ENCODE data around the gene TMEM171.

TMEM171 gene

DNA sequence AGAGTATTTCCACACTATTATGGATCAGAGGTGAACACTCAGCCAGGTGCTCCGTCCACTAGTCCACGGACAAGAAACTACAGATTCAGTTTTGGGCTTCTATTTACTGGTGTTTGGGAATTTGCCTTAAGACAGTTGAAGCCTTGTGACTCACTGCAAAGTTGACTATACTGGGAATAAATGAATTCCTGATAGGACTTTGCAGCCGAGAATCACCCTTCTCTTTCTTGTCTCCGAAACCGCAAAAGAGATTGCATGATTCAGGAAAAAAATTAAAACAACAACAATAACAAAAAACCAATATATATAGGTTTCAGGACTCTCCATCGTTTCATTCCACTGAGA, 716 bp downstream of the TMEM171 start:
- DNase-seq (ENCODE audit: low spot score) = no peak

DNA sequence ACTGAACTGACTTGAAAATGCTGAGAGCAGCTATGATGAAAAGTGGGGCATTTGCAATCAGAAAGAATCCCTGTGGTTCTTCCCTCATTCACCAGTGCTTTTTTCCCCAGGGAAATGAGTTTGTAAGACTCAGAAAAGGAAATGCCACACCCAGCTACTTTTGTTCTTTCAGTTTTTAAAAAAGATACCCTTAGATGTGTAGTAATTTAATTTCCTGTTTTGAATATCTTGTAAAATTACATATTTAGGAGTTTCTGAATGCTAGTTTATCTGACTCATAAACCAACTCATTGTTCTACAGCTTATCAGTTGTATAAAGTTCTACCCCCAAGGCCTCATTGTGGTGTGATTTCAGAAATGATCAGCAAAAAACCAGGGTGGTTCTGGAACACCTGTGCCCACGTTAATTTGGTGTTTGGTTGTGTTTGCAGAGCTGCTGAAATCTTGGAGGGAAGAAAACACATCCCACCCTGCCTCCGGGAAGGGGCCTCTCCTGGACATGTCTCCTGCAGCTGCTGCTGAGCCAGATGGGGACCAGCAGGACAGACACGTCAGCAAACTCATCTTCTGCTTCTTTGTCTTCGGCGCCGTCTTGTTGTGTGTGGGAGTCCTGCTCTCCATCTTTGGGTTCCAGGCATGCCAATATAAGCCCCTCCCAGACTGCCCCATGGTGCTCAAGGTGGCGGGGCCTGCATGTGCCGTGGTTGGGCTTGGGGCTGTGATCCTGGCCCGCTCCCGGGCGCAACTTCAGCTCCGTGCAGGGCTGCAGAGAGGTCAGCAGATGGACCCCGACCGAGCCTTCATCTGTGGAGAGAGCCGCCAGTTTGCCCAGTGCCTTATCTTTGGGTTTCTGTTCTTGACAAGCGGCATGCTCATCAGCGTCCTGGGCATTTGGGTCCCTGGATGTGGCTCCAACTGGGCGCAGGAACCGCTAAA, 2.8 kb downstream of the TMEM171 start:
- peak; percentile 45 for DNase-seq (ENCODE audit: low spot score)

- DNase-seq (ENCODE audit: low spot score) = no peak
These were observed 4.9 kb downstream of the TMEM171 start for GRCh38 chr5:73125289-73125688.

DNA sequence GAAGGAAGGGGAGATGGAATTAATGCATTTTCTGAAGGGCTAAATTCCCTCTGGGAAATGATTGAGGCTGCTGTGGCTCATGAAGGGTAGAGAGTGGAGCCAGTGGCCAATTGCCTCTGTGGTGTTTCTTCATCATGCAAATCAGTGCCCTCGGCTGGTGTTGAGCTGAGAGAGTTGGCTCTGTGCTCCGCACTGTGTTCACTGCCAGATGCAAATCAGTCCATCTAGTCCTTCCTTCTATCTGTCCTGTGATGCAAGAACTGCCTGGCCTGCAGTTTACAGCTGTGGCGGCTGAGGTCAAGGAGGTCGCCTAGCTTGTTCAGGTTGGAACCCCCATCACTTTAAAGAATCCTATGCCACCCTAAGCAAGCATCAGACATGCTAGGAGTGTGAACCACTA, 6.0 kb downstream of the TMEM171 start:
- no peak for DNase-seq (ENCODE audit: low spot score)

- no peak for DNase-seq (ENCODE audit: low spot score)
These were observed 6.6 kb downstream of the TMEM171 start for GRCh38 chr5:73126957-73127356.

DNA sequence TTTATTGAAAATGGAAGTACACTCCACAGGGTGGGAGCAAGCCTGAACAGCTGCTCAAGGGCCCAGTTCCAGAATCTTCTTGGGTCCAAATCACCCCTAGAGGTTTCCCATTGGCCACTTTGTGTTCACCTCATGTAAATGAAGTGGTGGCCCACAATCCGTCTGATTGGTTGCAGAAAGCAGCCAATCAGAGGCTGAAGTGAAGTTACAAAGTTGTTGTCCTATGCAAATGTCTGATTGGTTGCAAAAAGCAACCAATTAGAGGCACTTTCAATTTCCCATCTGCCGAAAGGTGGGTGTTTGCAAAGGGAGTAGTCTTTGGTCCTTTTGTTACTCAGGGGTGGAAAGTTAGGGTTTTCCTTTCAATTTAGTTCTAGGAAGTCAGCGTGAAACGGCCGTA, 8.8 kb downstream of the TMEM171 start:
- DNase-seq (ENCODE audit: low spot score) = peak; percentile 7

- no peak for DNase-seq (ENCODE audit: low spot score)
These were observed 10.4 kb downstream of the TMEM171 start for GRCh38 chr5:73130811-73131210.

GRCh38 chr5:73131711-73132425, 11.5 kb downstream of the TMEM171 start:
- no peak for DNase-seq (ENCODE audit: low spot score)

DNA sequence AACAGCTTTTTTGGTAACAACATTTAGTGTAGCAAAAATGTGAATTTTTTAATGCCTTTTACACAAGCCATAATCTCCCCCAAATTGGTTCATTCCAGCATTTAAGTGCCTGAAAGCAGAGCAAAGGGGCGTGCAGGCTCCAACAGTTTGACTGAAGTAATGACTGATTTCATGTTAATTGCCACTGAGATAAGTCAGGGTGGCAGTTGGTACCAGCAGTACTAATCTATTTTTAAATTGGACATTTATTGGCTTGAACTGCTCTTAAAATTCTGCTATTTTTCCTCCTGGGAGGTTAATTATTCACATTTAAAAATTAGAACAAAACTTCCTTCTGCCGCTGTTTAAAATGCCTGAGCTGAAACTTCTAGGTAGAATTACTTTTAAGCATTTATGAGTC, 12.4 kb downstream of the TMEM171 start:
- no peak for DNase-seq (ENCODE audit: low spot score)

DNA sequence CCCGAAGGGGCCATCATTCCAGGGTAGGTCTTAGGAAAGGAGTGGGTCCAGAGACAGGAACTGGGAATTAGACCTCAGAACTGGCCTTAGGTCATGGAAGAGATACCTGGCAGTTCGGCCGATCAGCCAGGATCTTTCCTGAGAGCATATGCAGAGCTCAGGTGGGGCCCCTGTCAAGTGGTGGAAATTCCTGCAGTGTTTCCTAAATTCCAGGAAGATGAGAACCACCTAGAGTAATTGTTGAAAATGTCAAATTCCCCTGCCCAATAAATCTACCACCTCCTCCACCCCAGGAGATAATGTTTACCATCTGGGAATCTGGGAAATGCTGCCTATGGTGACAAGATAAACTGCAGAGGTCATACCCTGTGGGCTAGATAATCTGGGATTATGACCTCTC, 14.6 kb downstream of the TMEM171 start:
- peak; percentile 30 for DNase-seq (ENCODE audit: low spot score)

- DNase-seq (ENCODE audit: low spot score) = peak; percentile 49
These were observed 15.2 kb downstream of the TMEM171 start for GRCh38 chr5:73135429-73136054.

DNA sequence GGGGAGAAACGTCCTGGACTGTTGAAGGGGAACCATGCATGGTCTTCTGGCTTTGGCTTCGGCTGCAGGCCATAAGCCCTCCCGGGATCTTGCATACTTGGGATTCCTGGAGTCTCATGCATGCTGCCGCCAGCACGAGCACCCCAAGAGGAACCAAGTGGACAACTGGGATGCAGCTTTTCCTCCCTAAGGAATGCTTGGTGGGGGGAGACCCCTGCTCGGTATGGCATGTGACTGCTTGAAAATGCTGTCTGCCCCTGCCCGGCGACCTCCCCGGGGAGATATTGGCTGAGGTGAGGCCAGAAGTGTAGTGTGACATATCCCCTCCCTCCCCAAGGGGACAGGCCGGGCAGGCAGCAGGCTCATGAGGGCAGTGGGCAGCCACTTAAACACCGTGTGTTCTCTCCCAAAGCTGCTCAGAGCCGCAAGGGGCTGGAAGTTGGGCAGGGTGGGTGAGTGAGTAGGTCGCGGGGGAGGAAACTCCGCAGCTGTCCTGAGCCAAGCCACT, 15.7 kb downstream of the TMEM171 start:
- peak; percentile 49 for DNase-seq (ENCODE audit: low spot score)

GRCh38 chr5:73137563-73138530, 17.5 kb downstream of the TMEM171 start:
- DNase-seq (ENCODE audit: low spot score) = no peak

DNA sequence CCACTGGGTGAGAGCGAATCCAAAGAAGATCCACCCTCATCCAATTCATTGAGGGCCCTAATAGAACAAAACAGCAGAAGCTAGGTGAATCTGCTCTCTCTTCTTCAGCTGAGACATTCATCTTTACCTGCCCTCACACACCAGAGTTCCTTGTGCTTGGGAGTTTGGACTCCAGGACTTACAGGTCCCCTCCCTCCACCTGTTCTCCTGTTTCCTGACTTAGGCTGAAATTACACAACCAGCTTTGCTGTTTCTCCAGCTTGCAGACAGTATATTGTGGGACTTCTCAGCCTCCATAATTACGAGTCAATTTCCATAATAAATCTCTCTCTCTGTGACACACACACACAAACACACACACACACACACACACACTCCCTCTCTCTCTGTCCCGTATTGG, 19.1 kb downstream of the TMEM171 start:
- no peak for DNase-seq (ENCODE audit: low spot score)

DNA sequence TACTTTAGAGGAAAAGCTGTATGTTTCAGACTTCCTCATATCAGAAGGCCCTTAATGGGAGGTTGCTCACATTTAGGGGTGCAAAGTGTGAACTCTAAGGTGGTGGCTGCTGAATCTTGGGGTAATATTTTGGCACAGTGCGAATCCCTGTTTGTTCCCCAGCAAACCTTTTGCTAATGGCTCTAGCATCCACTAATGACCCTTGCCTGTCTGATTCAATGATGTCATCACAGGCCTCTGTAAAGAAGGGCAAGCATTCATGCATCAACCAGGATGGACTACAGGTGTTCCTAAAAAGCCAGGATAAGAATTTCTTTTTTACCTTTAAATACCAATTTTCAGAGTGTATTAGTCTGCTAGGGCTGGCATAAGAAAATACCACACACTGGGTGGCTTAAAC, 20.4 kb downstream of the TMEM171 start:
- no peak for DNase-seq (ENCODE audit: low spot score)

GRCh38 chr5:73142035-73142434, 21.7 kb downstream of the TMEM171 start:
- no peak for DNase-seq (ENCODE audit: low spot score)

DNA sequence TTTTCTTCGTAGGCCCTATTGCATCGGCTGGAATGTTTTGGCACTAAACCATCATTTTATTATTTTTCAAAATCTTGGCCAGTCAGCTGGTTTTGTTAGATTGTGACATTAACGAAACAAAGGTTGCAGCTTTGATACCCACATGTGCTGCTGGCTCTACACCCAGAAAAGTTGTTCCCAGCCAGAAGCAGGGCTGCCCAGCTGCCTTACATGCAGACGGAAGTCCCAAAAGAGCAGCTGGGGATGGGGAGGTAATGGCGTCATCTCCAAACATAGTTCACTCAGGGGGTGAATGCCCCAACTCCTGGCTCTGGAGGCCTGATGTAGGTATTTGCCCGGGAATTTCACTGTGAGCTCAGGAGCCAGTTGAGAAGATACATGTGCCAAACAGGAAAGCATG, 23.3 kb downstream of the TMEM171 start:
- DNase-seq (ENCODE audit: low spot score) = no peak

DNA sequence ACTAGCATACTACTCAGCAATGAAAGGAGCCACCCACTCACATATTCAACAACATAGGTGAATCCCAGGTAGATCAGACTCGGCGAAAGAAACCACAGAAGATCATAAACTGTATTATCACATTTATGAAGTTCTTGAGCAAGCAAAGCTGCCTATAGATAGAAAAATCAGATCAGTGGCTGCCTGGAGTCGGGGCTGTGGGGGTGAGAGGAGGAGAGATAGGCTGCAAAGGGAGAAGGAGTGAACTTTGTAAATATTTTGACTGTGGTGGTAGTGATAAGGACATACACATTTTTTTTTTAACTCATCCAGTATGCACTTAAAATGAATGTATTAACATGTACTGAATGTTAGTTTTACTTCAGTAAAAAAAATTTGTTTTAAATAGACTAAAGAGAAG, 29.2 kb downstream of the TMEM171 start:
- no peak for DNase-seq (ENCODE audit: low spot score)

DNA sequence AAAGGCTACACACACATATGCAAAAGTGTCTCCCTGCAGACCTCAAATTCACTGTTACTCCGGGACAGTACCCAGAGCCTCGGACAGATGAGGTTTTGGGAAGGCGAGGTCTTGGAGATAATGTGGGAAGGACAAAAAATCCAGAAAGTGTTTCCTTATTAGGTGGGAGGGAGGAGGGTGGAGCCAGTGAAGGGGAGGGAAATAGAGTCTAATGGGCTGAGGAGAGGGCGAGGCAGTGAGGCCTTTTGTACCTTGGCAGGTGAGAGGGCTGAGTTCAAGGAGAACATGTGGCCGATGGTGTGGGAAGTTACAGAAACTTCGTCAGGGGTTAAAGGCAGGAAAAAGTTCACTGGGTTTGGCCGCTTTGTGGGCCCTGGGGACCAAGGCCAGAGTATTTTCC, 30.5 kb downstream of the TMEM171 start:
- no peak for DNase-seq (ENCODE audit: low spot score)

DNA sequence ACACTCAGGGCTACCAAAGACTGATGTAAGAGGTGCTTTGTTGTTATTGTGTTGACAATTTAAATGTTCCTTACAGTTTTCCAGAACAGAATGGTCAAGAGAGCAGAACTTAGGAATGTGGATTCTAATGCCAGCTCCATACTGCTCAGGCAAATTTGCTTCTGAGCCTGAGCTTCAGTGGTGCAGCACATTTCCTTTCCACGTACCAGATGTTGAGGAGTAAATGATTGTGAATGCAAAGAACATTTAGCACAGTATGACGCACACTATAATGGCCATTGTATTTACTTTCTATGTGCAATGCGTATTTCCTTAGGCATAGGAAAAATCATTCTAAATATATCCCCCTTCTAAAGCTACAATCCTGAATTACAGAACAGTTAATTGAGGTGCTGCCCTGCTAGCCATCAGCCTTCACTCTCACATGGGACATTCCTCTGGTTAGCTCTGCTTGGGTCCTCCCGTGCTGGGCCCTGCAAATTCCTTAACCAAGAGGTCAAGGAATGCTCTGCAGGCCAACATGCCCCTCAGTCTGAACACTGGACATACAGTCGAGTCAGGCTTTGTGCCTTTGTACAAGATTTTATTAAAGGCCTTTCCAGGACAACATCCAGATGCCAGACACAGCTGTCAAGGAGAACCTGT, 31.5 kb downstream of the TMEM171 start:
- DNase-seq (ENCODE audit: low spot score) = no peak

Data from ecto neural progenitor cell (in vitro differentiated cells).